ENCODE data around the gene CNTFR. TPM values are rescaled to one million over a fixed set of nuclear protein-coding genes. Genes with fewer than 3 reads are reported as not detected.

Gene CNTFR
- total RNA-seq, 1 donor from 2014 or later = 9.4 TPM

DNA sequence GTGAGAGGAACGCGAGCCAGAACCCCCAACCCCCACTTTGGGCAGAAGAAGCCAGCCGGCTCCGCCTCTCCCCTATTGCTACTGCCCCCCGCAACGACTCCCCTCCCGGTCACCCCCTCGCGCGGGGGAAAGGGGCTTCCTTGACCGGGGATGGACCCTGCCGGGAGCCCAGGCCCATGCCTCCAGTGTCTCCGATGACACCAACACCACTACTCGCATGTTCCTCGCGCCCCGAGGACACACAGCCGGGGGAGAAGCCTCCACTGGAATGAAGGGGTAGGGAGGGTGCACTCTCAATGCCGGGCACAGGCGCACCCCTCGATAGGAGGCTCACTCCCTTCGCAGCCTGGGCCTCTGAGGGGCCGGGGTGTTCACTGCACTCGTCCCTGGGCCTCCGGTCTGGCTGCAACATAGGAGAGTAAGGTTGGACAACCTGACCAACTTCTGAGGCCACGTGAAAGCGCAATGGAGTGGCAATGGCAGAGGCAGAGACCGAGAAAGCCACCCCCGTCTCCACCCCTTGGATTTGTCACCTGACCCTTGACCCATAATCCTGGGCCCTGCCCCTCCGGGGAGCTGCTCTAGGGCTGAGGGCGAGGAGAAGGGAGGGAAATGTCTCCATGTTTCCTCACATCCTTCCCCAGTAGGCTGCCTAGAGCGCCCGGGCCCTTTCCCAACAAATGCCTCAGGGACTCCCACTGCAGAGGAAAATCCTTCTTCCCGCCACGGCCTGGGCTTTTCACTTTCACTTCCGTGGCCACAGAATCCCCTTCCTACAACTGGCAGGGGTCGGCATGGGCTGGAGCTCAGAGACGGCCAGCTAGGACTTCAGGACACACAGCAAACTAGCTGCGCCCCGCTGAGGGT lies 1.1 kb upstream of the CNTFR start:
- peak; percentile 54 for DNase-seq (ENCODE audit: low spot score)

- no peak for DNase-seq (ENCODE audit: low spot score)
These were observed 571 bp downstream of the CNTFR start for GRCh38 chr9:34588671-34589635.

GRCh38 chr9:34587271-34587670 lies 2.3 kb downstream of the CNTFR start:
- DNase-seq (ENCODE audit: low spot score) = no peak

GRCh38 chr9:34585946-34586669 lies 3.4 kb downstream of the CNTFR start:
- DNase-seq (ENCODE audit: low spot score) = no peak

DNA sequence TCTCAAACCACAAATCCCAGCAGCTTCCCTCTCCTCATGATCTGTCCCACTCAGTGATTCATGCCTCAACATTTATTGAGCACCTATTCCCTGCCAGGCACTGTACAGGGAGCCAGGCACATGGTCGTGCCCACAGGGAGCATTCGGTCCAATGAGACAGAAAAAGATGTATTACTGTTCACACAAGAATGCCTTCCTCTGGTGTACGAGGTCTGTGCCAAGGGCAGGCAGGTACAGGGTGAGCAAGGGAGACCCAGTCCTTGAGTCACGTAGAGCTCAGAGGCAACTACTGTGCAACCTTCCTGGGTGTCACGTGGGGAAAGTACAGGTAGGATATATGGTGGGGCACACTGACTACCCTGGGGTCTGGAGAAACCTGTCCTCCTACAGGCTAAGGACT lies 4.6 kb downstream of the CNTFR start:
- DNase-seq (ENCODE audit: low spot score) = no peak

DNA sequence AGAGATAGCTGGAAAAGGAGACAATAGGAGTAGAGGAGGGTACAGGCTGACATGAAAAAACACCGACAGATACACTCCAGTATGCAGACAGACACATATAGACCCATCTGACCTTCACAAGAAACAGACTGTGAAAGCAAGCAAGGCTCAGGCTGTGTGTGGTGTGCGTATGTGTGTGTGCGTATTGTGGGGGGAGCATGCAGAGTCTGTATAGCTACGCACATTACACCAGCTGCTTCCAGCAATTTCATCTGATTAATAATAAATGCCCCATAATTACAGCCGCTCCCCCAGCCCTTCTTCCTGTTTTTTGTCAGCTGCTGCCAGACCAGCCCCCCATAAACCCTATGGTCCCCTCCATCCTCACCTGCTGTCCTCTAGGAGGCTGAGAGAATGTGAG lies 6.7 kb downstream of the CNTFR start:
- DNase-seq (ENCODE audit: low spot score) = no peak

- DNase-seq (ENCODE audit: low spot score) = no peak
These were observed 8.2 kb downstream of the CNTFR start for GRCh38 chr9:34581318-34581717.

DNA sequence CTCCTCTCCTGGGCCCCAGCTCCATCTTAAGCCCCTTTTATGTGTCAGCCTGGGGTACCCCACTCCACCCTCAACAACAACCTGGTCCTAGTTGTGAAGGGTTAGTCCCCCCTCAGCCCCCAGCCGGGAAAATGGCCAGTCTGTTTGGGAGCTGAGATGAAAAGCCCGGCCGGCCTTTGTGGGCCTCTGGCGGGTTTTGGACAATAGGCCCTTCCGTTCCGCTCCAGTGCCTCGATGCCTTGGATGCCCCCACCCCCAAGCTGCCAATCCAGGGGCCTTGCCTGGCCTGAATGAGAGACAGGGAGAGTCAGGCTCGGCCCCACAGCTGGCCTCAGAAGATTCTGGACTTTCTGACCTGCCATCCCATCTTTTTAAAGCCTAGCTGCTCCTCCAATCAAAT lies 9.2 kb downstream of the CNTFR start:
- DNase-seq (ENCODE audit: low spot score) = no peak

- no peak for DNase-seq (ENCODE audit: low spot score)
These were observed 9.7 kb downstream of the CNTFR start for GRCh38 chr9:34579808-34580163.

DNA sequence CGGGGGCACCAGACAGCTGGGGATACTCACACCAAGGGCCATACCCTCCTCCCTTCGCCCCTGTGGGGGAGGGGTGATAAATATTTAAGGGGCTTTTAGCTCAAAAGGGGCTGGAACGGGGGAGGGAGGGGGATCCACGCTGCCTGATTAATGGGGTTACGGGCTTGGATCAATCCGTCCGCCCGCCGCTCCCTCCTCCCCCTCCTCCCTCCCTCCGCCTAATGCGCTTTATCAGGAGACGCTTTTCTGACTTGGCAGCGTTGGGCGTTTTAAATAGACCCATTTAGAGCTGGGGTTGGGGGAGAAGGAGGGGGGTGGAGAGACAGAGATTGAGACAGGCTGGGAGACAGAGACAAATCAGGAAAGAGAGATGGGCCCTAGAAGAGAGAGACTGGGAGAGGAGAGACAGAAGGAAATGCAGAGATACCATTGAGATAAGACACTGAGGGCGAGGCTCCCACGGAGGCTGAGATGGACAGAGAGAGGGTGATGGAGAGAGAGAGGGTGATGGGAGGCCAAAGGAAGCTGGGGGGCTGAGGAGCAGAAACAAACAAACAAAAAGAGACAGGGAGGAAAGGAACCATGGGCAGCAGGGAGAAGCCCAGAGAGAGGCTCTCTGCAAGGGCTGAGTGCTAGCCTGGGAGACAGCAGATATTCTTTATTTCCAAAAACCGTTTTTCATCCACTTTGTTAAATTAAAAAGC lies 10.3 kb downstream of the CNTFR start:
- no peak for DNase-seq (ENCODE audit: low spot score)

- DNase-seq (ENCODE audit: low spot score) = no peak
These were observed 11.1 kb downstream of the CNTFR start for GRCh38 chr9:34578241-34579103.

GRCh38 chr9:34577400-34578240 lies 11.9 kb downstream of the CNTFR start:
- DNase-seq (ENCODE audit: low spot score) = no peak

GRCh38 chr9:34576597-34577399 lies 12.7 kb downstream of the CNTFR start:
- no peak for DNase-seq (ENCODE audit: low spot score)

- no peak for DNase-seq (ENCODE audit: low spot score)
These were observed 13.5 kb downstream of the CNTFR start for GRCh38 chr9:34575862-34576596.

- no peak for DNase-seq (ENCODE audit: low spot score)
These were observed 14.3 kb downstream of the CNTFR start for GRCh38 chr9:34575241-34575640.

- DNase-seq (ENCODE audit: low spot score) = no peak
These were observed 15.0 kb downstream of the CNTFR start for GRCh38 chr9:34574571-34574970.

- DNase-seq (ENCODE audit: low spot score) = no peak
These were observed 15.8 kb downstream of the CNTFR start for GRCh38 chr9:34573599-34574325.
